Measurements from ENCODE around the gene PDIA2.

Gene PDIA2

GRCh38 chr16:324451-325334, 41.7 kb downstream of the PDIA2 start (continued):
- TF ChIP-seq ZNF677 (tag by site-specific recombination; IDR thresholded peaks at IDR 0.05) = no peak
- no peak for TF ChIP-seq ZNF585B (tag by site-specific recombination; IDR thresholded peaks at IDR 0.05)
- no peak for TF ChIP-seq ZNF350 (tag by site-specific recombination; IDR thresholded peaks at IDR 0.05)
- no peak; the same call in none of the 2 replicates for TF ChIP-seq IKZF3 (tag by site-specific recombination; IDR thresholded peaks at IDR 0.05)
- no peak for TF ChIP-seq ZNF266 (tag by site-specific recombination; IDR thresholded peaks at IDR 0.05; ENCODE audit: low read depth)
- TF ChIP-seq ZNF16 (tag by site-specific recombination; IDR thresholded peaks at IDR 0.05; ENCODE audit: low read depth) = no peak
- no peak for TF ChIP-seq ZNF560 (tag by site-specific recombination; IDR thresholded peaks at IDR 0.05; ENCODE audit: borderline replicate concordance)
- TF ChIP-seq PBX3 (CRISPR knock-in tag; IDR thresholded peaks at IDR 0.05) = no peak
- no peak for TF ChIP-seq ELK4 (IDR thresholded peaks at IDR 0.05; ENCODE audit: borderline replicate concordance, low read depth, low read length)

- H3K4me1 ChIP-seq (ENCODE audit: control insufficient read depth, insufficient read depth, low read length) = peaks cover 17% of the 10 kb centered on the region
- no peak overlapping the region for H3K4me3 ChIP-seq (ENCODE audit: low read depth, low read length)
- ChIA-PET CTCF (interaction anchor here (0.7 to 0.8 kb wide), 2 partner anchors 36 to 120 kb away, joined by 3 read pairs; no protein-coding TSS in a partner anchor), POLR2A (interaction anchor here (2.6 kb wide), 1 partner anchor 27 kb away, joined by 9 read pairs; the partner anchor contains the start of gene AXIN1)
- H3K36me3 ChIP-seq (ENCODE audit: control insufficient read depth in 2 of 2, insufficient read depth in 1 of 2, low read length in 2 of 2) = peaks cover 0 to 4% of the 10 kb centered on the region in 2 experiments; a peak in 1 of 3 replicates
- peak overlapping the region; percentile 6; the same call in 1 of the 2 replicates for H3K27ac ChIP-seq (ENCODE audit: extremely low read depth, low read depth, low read length)
- no peaks in the 10 kb centered on the region for H3K9me3 ChIP-seq (ENCODE audit: control insufficient read depth, insufficient read depth, low read depth, low read length)
- TF ChIP-seq ZNF558 (tag by site-specific recombination; IDR thresholded peaks at IDR 0.05) (no peak), ZNF18 (tag by site-specific recombination; IDR thresholded peaks at IDR 0.05) (peak; percentile 64; the same call in 1 of the 2 replicates), ZNF792 (tag by site-specific recombination; IDR thresholded peaks at IDR 0.05) (no peak), ZNF658 (tag by site-specific recombination; IDR thresholded peaks at IDR 0.05) (no peak), ZNF600 (tag by site-specific recombination; IDR thresholded peaks at IDR 0.05) (0 out of 2 replicates have a peak, but pooled peaks have one; percentile 30), ZNF302 (tag by site-specific recombination; IDR thresholded peaks at IDR 0.05; ENCODE audit: low read depth) (no peak), ZNF707 (tag by site-specific recombination; IDR thresholded peaks at IDR 0.05) (no peak), ZFP37 (tag by site-specific recombination; IDR thresholded peaks at IDR 0.05) (no peak), ZNF654 (tag by site-specific recombination; IDR thresholded peaks at IDR 0.05; ENCODE audit: low read depth) (no peak), ZBTB6 (tag by site-specific recombination; IDR thresholded peaks at IDR 0.05) (peak; percentile 77; the same call in 1 of the 2 replicates), ZNF221 (tag by site-specific recombination; IDR thresholded peaks at IDR 0.05; ENCODE audit: borderline replicate concordance) (no peak), ZNF433 (tag by site-specific recombination; IDR thresholded peaks at IDR 0.05; ENCODE audit: low read depth) (no peak), ZIC2 (tag by site-specific recombination; IDR thresholded peaks at IDR 0.05) (no peak), GLI4 (tag by site-specific recombination; IDR thresholded peaks at IDR 0.05) (no peak), ZNF155 (tag by site-specific recombination; IDR thresholded peaks at IDR 0.05) (no peak), HIC1 (tag by site-specific recombination; IDR thresholded peaks at IDR 0.05) (peak; percentile 90), SCRT2 (tag by site-specific recombination; IDR thresholded peaks at IDR 0.05) (peak; percentile 35; the same call in 1 of the 2 replicates), ZNF664 (tag by site-specific recombination; IDR thresholded peaks at IDR 0.05) (no peak), GFI1B (tag by site-specific recombination; IDR thresholded peaks at IDR 0.05) (no peak)
These were observed 42.6 kb downstream of the PDIA2 start for GRCh38 chr16:325375-326145.

Measured in HEK293 (cell line).